SK-N-SH treated with all-trans-retinoic acid at 6 μM for 48 hours (cell line): Measurements from ENCODE around the gene FGF2.
"Not testable (repeated sequence)": the region's sequence is repeated elsewhere in the genome, so short reads cannot be mapped to it uniquely, and the experiment has no call there.

Experiments used
- ATAC-seq: fragments of 200-7000 bp; cut with Tn5 transposase; 3 replicates; pipeline ENCODE4 v1.9.1; 2020; ENCODE audit warnings: mild to moderate bottlenecking, moderate library complexity
- BACH2 ChIP-seq: fragments of 250-450 bp; sonication (Bioruptor Pico); IDR thresholded peaks from 2 replicates; pipeline ENCODE4 v1.9.0; 2021; ENCODE audit warnings: mild to moderate bottlenecking, borderline replicate concordance
- CSRNP3 ChIP-seq: fragments of 250-450 bp; sonication (Bioruptor Pico); IDR thresholded peaks from 2 replicates; pipeline ENCODE4 v1.5.1; 2021; ENCODE audit warnings: mild to moderate bottlenecking, moderate library complexity
- ESRRG ChIP-seq: fragments of 250-450 bp; sonication (Bioruptor Pico); IDR thresholded peaks from 2 replicates; pipeline ENCODE4 v1.6.1; 2021; ENCODE audit warnings: mild to moderate bottlenecking
- GLIS3 ChIP-seq: fragments of 250-450 bp; sonication (Bioruptor Pico); IDR thresholded peaks from 2 replicates; pipeline ENCODE4 v1.5.0; 2020; ENCODE audit warnings: mild to moderate bottlenecking, moderate library complexity
- OSR1 ChIP-seq: fragments of 250-450 bp; sonication (Bioruptor Pico); IDR thresholded peaks from 2 replicates; pipeline ENCODE4 v1.8.0; 2022; ENCODE audit warnings: moderate library complexity, mild to moderate bottlenecking, inconsistent platforms
- PATZ1 ChIP-seq: fragments of 250-450 bp; sonication (Bioruptor Pico); IDR thresholded peaks from 2 replicates; pipeline ENCODE4 v1.8.0; 2020; ENCODE audit warnings: mild to moderate bottlenecking, moderate library complexity, borderline replicate concordance
- POU6F1 ChIP-seq: fragments of 250-450 bp; sonication (Bioruptor Pico); IDR thresholded peaks from 2 replicates; pipeline ENCODE4 v1.8.0; 2021; ENCODE audit warnings: low read depth, mild to moderate bottlenecking, moderate library complexity, borderline replicate concordance
- PPARA ChIP-seq: fragments of 250-450 bp; sonication (Bioruptor Pico); IDR thresholded peaks from 2 replicates; pipeline ENCODE4 v1.5.0; 2020; ENCODE audit warnings: mild to moderate bottlenecking, borderline replicate concordance
- RARB ChIP-seq: fragments of 250-450 bp; sonication (Bioruptor Pico); IDR thresholded peaks from 2 replicates; pipeline ENCODE4 v1.8.0; 2021; ENCODE audit warnings: mild to moderate bottlenecking, moderate library complexity
- SNAI2 ChIP-seq: fragments of 250-450 bp; sonication (Bioruptor Pico); IDR thresholded peaks from 2 replicates; pipeline ENCODE4 v1.5.0; 2020; ENCODE audit warnings: mild to moderate bottlenecking, moderate library complexity
- TCF4 ChIP-seq: fragments of 250-450 bp; sonication (Bioruptor Pico); IDR thresholded peaks from 2 replicates; pipeline ENCODE4 v1.8.0; 2021; ENCODE audit warnings: mild to moderate bottlenecking, moderate library complexity, borderline replicate concordance
- TSHZ2 ChIP-seq: fragments of 250-450 bp; sonication (Bioruptor Pico); IDR thresholded peaks from 2 replicates; pipeline ENCODE4 v1.5.0; 2020; ENCODE audit warnings: mild to moderate bottlenecking, moderate library complexity
- ZFP30 ChIP-seq: fragments of 450-650 bp; formaldehyde crosslinking; IDR thresholded peaks from 2 replicates; pipeline ENCODE4 v1.5.0; 2022; ENCODE audit warnings: mild to moderate bottlenecking, moderate library complexity
- ZNF565 ChIP-seq: fragments of 450-650 bp; formaldehyde crosslinking; conservative IDR thresholded peaks from 2 replicates; pipeline ENCODE4 v1.5.0; 2020; ENCODE audit warnings: low read depth, mild to moderate bottlenecking, moderate library complexity
- ZNF70 ChIP-seq: fragments of 450-650 bp; formaldehyde crosslinking; IDR thresholded peaks from 2 replicates; pipeline ENCODE4 v1.5.0; 2020; ENCODE audit warnings: mild to moderate bottlenecking, moderate library complexity
- ZNF8 ChIP-seq: fragments of 450-650 bp; formaldehyde crosslinking; IDR thresholded peaks from 2 replicates; pipeline ENCODE4 v1.5.0; 2020; ENCODE audit warnings: mild to moderate bottlenecking, moderate library complexity

FGF2 gene

GRCh38 chr4:122932763-122933162 lies 106.1 kb downstream of the FGF2 start:
- TF ChIP-seq POU6F1 (CRISPR knock-in tag), result no peak
- no peak for TF ChIP-seq SNAI2 (CRISPR knock-in tag)
- no peak for TF ChIP-seq ZNF565 (CRISPR knock-in tag)
- no peak for TF ChIP-seq GLIS3 (CRISPR knock-in tag)
- TF ChIP-seq TCF4 (CRISPR knock-in tag), result no peak
- no peak for TF ChIP-seq ZNF8 (CRISPR knock-in tag)
- TF ChIP-seq PATZ1 (CRISPR knock-in tag), result no peak
- TF ChIP-seq ZFP30, result no peak
- no peak for TF ChIP-seq ZNF70
- no peak for TF ChIP-seq BACH2 (CRISPR knock-in tag)
- no peak for TF ChIP-seq PPARA (CRISPR knock-in tag)
- no peak for TF ChIP-seq CSRNP3 (CRISPR knock-in tag)
- no peak for TF ChIP-seq ESRRG
- no peak for TF ChIP-seq TSHZ2 (CRISPR knock-in tag)
- TF ChIP-seq RARB (CRISPR knock-in tag), result no peak
- ATAC-seq, result no peak

GRCh38 chr4:122945136-122945535 lies 118.5 kb downstream of the FGF2 start:
- not testable (repeated sequence) for ATAC-seq

- TF ChIP-seq BACH2 (CRISPR knock-in tag) (no peak), OSR1 (CRISPR knock-in tag) (no peak)
- TF ChIP-seq, all 23 proteins: peak for 0
- ATAC-seq, result no peak
Observed at GRCh38 chr4:122946142-122946541, 119.5 kb downstream of the FGF2 start.
